Kidney (tissue), 14 donors: ENCODE data around the gene ARHGAP23. TPM values are rescaled to one million over a fixed set of nuclear protein-coding genes. Genes with fewer than 3 reads are reported as not detected.
A peak's percentile ranks its signal among the peaks of the same experiment; 100 is the strongest.

ENCODE experiments used
- DNase-seq, 5 donors: peaks; one replicate each; pipeline ENCODE4 v3.0.0-alpha.2; 2013 to 2020
- FAIRE-seq: peaks from 2 replicates; lab custom pipeline; 2012; peaks lifted over from hg19 to GRCh38; lab: Jason Lieb, UNC
- H3K27ac ChIP-seq, 2 donors: one replicate each; pipeline ENCODE4 v1.7.0; 2013; ENCODE audit warnings: low read depth in 2 of 2, low read length in 2 of 2, inconsistent platforms in 1 of 2
- H3K27me3 ChIP-seq: one replicate; pipeline ENCODE4 v1.7.1; 2013; ENCODE audit warnings: low read length, inconsistent platforms; ENCODE audit not compliant: control insufficient read depth, insufficient read depth
- H3K36me3 ChIP-seq, 3 donors: one replicate each; pipeline versions ENCODE4 v1.7.0 to v1.7.1; 2013; ENCODE audit warnings: low read length in 3 of 3, control low read depth in 1 of 3, inconsistent platforms in 1 of 3; ENCODE audit not compliant: insufficient read depth in 3 of 3, control insufficient read depth in 2 of 3
- H3K4me1 ChIP-seq, 3 donors: one replicate each; pipeline versions ENCODE4 v1.7.0 to v1.7.1; 2013; ENCODE audit warnings: low read length in 3 of 3, inconsistent platforms in 1 of 3, low read depth in 1 of 3; ENCODE audit not compliant: control insufficient read depth in 2 of 3, insufficient read depth in 2 of 3
- H3K4me3 ChIP-seq, 3 donors: one replicate each; pipeline versions ENCODE4 v1.7.0 to v1.8.1; 2013; ENCODE audit warnings: low read length in 3 of 3, control low read depth in 1 of 3, inconsistent platforms in 1 of 3
- H3K9ac ChIP-seq, 3 donors: one replicate each; pipeline versions ENCODE4 v1.7.0 to v1.7.1; 2013; ENCODE audit warnings: low read length in 3 of 3, control low read depth in 1 of 3, inconsistent platforms in 1 of 3
- H3K9me3 ChIP-seq, 3 donors: one replicate each; pipeline versions ENCODE4 v1.7.0 to v1.7.1; 2013; ENCODE audit warnings: low read length in 3 of 3, control low read depth in 1 of 3, inconsistent platforms in 1 of 3; ENCODE audit not compliant: control insufficient read depth in 2 of 3, insufficient read depth in 1 of 3
- intact Hi-C: fragments of 100-400 bp; cut with DNase I; formaldehyde crosslinking; loops from one replicate; pipeline ENCODE4 v1.11.1; 2022
- polyA plus RNA-seq: library from polyadenylated mRNA; stranded (reverse); fragments of 350-450 nt; fragmentation: Illumina TruSeq; extraction: RNeasy Lipid Tissue Mini Kit (QIAGEN cat#74804); gene quantifications from one replicate; pipeline ENCODE4 v1.2.3, GENCODE V29; 2014; ENCODE audit warnings: low read depth, low replicate concordance; ENCODE audit not compliant: insufficient read depth
- total RNA-seq: library from RNA; stranded (reverse); fragmentation: NEBNext Ultra II Directional; extraction: Animal tissue kit (Norgen Biotek cat#: 25700); gene quantifications from one replicate; pipeline ENCODE4 v1.2.1, GENCODE V29; 2021
- TF ChIP-seq, protein P1 (sequence below): IDR thresholded peaks from 3 replicates; pipeline ENCODE4 v1.5.1; 2012; ENCODE audit warnings: mild to moderate bottlenecking, moderate library complexity, borderline replicate concordance; ENCODE audit not compliant: insufficient read depth; ENCODE audit errors: extremely low read depth
- donor health status: control.
- donor health status: control.
- donor health status: control.
- donor health status: control.
- donor health status: control.
- donor health status: DM: yes; HTN: yes; CAD: no.
- donor health status: Normal renal cell carcinoma (clear cell type).

The ARHGAP23 gene
- total and polyA plus RNA-seq, 2 donors from 2014 or later: 7.6 to 53.8 TPM

DNA sequence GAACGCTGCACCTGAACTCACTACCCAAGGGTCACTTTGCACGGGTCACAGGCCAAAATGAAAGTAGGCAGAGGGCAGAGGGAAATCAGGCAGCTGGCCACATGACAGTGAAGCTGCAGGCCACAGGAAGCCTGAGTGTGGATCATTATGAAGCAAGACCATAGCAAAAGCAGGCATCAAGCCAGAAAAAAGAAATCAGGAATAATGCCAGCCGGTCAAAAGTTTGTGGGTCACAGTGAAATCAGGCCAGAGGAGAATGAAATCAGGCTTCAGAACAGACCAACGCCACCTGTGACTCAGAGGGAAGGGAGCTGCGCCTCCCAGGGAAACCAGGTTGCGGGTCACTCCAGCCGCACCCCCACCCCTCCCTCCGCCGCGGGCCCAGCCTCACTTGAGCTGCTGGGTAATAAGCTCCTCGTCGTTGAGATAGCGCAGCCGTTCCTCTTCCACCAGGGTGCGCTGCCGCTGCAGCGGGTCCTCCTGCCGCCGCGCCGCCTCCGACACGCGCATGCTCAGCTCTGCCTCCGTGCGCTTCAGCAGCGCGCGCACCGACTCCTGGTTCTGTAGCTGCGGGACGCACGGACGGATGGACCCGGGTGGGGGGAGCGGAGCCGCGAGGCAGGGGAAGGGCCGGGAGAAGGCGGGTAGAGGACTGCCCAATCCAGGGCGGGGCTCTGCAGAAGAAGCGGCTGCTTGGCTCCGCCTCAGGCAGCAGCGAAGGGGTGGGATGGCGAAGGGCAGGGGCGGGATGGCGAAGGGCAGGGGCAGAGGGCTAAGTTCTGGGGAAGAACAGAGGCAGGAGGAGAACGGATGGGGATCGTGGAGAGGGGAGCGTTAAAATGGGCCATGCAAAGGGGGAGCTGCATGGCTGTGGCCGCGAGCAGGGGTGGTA, 129.8 kb downstream of the ARHGAP23 start:
- FAIRE-seq (no peak), DNase-seq (peak; percentile 90 to 97 (median 92))
- intact Hi-C loops: no loop called here
- H3K36me3 ChIP-seq: no peaks in the 10 kb centered on the region
- no peaks in the 10 kb centered on the region for H3K9me3 ChIP-seq
- peak overlapping the region in 1 of 3 donors; percentile 56 for H3K9ac ChIP-seq
- peak overlapping the region in 2 of 3 donors; percentile 35 to 53 for H3K4me3 ChIP-seq
- peaks cover 18% of the 10 kb centered on the region for H3K27me3 ChIP-seq
- peak overlapping the region in 1 of 2 donors; percentile 13 for H3K27ac ChIP-seq
- H3K4me1 ChIP-seq: peaks cover 0 to 23% (median 0%) of the 10 kb centered on the region in 3 donors
- TF ChIP-seq, protein P1, sequence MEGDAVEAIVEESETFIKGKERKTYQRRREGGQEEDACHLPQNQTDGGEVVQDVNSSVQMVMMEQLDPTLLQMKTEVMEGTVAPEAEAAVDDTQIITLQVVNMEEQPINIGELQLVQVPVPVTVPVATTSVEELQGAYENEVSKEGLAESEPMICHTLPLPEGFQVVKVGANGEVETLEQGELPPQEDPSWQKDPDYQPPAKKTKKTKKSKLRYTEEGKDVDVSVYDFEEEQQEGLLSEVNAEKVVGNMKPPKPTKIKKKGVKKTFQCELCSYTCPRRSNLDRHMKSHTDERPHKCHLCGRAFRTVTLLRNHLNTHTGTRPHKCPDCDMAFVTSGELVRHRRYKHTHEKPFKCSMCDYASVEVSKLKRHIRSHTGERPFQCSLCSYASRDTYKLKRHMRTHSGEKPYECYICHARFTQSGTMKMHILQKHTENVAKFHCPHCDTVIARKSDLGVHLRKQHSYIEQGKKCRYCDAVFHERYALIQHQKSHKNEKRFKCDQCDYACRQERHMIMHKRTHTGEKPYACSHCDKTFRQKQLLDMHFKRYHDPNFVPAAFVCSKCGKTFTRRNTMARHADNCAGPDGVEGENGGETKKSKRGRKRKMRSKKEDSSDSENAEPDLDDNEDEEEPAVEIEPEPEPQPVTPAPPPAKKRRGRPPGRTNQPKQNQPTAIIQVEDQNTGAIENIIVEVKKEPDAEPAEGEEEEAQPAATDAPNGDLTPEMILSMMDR: peak; percentile 98

DNA sequence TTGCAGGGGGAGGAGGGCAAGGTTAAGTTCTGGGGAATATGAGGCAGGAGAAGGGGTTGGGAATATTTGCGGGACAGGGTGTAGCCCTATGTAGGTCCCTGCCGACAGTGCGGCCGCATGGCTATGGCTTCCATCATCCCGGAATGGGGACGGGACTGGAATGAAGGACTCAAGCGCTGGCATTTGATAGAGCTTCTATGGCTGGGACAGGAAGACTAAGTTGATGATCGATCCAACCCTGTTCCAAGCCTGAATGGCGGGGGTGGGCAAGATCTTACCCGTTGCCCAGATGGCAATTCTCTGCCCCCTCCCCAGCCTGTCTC, 130.4 kb downstream of the ARHGAP23 start:
- Histone ChIP-seq H3K9ac (no peak overlapping the region), H3K27ac (no peak overlapping the region), H3K36me3 (no peaks in the 10 kb centered on the region), H3K9me3 (no peaks in the 10 kb centered on the region), H3K27me3 (peaks cover 23% of the 10 kb centered on the region), H3K4me3 (peak overlapping the region in 2 of 3 donors; percentile 35 to 53), H3K4me1 (peaks cover 0 to 27% (median 0%) of the 10 kb centered on the region in 3 donors)
- FAIRE-seq (no peak), DNase-seq (no peak)
- intact Hi-C loops: no loop called here
- TF ChIP-seq, protein P1: no peak

DNA sequence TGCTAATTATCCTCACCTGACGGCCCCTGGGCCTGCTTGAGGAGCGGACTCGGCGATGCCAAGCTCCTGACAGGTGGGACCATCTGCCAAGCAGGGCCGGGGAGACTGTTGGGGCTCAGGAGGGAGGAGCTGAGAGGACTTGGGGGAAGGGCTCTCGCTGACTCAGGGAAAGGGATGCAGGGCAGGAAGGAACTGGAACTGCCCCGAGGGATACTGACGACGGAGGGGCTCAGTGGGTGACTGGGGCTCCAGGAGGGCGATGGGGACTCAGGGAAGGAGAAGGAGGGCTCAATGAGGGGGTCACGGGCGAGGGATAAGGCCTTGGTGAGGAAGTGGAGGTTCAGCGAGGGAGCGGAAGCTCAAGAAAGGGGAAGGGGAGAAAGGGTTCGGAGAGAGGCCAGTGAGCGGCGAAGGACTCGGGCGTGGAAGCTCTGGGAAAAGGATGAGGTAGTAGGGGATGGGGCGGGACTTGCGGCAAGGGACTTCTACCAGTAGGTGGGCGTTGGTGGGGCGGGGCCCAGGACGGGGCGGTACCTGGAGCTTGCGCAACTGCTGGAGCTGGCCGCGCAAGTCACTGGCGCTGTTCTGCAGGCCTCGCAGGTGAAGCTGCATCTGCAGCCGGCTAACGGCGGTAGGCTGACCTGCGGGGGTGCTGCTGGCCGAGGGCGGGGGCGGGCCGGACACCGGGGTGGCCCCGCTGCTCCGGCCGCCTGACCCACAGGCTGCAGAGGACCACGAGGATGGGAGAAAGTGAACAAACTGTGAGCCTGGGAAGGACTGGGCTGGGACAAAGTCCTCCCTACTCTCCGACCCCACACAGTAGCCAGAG, 131.0 kb downstream of the ARHGAP23 start:
- peak; percentile 91 to 97 (median 94) for DNase-seq
- Histone ChIP-seq H3K4me3 (peak overlapping the region in 2 of 3 donors; percentile 53), H3K27me3 (peaks cover 29% of the 10 kb centered on the region), H3K36me3 (no peaks in the 10 kb centered on the region), H3K27ac (no peak overlapping the region), H3K4me1 (peaks cover 0 to 27% (median 0%) of the 10 kb centered on the region in 3 donors), H3K9me3 (no peaks in the 10 kb centered on the region), H3K9ac (peak overlapping the region in 1 of 3 donors; percentile 40)
- intact Hi-C loops: no loop called here
- TF ChIP-seq, protein P1: peak; percentile 15
- FAIRE-seq: no peak
